DOHH2 (cell line): ENCODE measurements around the gene OLFM2.

Experiments used
- EZH2phosphoT487 ChIP-seq: fragments of 200-600 bp; sonication (generic); IDR thresholded peaks from 2 replicates; pipeline ENCODE4 v1.6.1; 2017; ENCODE audit warnings: borderline replicate concordance, mild to moderate bottlenecking, antibody characterized with exemption, low read length, moderate library complexity, mixed read lengths
- TF ChIP-seq, protein P1 (sequence below): fragments of 200-600 bp; sonication (generic); IDR thresholded peaks from one replicate; pipeline ENCODE4 v1.5.1; 2014; ENCODE audit warnings: antibody characterized with exemption, mild to moderate bottlenecking, low read depth, low read length; ENCODE audit not compliant: poor library complexity, severe bottlenecking

DNA sequence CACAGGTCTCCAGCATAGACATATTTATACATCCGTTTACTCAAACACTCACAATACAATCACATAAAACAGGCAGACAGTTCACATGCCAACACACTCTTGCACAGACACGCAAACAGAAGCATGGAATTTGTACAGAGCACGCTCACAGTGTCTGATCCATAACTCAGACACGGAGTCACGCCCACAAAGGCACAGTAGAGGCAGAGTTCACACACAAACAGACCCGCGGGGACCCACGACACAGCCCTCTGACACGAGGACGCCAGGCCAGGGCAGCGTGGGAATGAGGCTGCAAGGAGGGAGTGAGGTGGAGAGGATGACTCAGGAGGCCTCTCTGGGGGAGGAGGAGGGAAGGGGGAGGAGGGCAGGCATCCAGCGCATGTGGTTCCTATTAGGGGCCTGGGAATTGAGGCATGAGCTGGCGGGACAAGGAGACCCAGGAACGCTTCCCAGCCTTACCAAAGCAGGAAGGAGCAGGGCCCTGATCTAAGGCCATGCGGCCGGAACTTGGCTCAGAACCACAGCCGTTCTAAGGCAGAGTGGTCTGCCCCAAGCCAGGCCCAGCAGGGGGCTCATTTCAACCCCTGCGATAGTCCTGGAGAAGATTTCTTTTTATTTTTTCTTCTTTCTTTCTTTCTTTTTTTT is 9.1 kb upstream of the OLFM2 start:
- TF ChIP-seq, protein P1, sequence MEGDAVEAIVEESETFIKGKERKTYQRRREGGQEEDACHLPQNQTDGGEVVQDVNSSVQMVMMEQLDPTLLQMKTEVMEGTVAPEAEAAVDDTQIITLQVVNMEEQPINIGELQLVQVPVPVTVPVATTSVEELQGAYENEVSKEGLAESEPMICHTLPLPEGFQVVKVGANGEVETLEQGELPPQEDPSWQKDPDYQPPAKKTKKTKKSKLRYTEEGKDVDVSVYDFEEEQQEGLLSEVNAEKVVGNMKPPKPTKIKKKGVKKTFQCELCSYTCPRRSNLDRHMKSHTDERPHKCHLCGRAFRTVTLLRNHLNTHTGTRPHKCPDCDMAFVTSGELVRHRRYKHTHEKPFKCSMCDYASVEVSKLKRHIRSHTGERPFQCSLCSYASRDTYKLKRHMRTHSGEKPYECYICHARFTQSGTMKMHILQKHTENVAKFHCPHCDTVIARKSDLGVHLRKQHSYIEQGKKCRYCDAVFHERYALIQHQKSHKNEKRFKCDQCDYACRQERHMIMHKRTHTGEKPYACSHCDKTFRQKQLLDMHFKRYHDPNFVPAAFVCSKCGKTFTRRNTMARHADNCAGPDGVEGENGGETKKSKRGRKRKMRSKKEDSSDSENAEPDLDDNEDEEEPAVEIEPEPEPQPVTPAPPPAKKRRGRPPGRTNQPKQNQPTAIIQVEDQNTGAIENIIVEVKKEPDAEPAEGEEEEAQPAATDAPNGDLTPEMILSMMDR, result no peak
- TF ChIP-seq EZH2phosphoT487, result no peak
